Measurements from ENCODE around the gene UBE2D1. TPM values are rescaled to one million over a fixed set of nuclear protein-coding genes. Genes with fewer than 3 reads are reported as not detected.

The UBE2D1 gene
- total and polyA plus RNA-seq, 2 of the 4 experiments (the other 2 are of a cell fraction) = 9.1 to 9.7 TPM

DNA sequence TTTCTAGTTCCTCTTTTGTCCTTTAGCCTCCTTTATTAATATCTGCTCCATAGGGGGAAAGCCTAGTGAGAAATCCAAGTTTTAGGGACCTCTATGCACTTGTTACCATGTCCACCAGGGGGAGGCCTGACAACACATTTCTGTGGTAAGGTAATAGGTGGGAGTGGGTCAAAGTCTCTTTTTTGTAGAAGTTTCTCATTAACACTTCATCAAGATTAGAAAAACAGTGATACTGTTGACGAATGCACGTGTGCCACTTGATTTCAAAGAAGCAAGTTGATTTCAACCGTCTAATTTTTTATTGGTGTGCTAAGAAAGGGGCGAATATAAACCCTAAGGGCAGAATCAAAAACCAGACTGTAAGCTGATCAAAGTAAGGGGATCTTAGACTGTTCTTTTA is 35.2 kb upstream of the UBE2D1 start:
- in situ Hi-C loops (cut with MboI; ENCODE audit: low sequenced_read_pairs) = no loop called here
- Histone ChIP-seq H4K5ac (ENCODE audit: low read depth, low read length) (no peak overlapping the region), H3K4me3 (ENCODE audit: insufficient read depth, low read depth, low read length) (no peak overlapping the region), H2BK15ac (ENCODE audit: low read depth, low read length) (no peak overlapping the region), H4K8ac (ENCODE audit: low read depth in 2 of 2, low read length in 2 of 2) (no peak overlapping the region), H3K9me1 (ENCODE audit: insufficient read depth, low read length) (no peaks in the 10 kb centered on the region), H3K4ac (ENCODE audit: low read depth, low read length) (no peak overlapping the region), H3K9me3 (ENCODE audit: control insufficient read depth, insufficient read depth, low read length) (no peaks in the 10 kb centered on the region), H2AK9ac (replicated peaks; ENCODE audit: low read depth, low read length, poor library complexity) (no peak overlapping the region), H2AK5ac (ENCODE audit: low read depth, low read length) (no peak overlapping the region), H3K23ac (ENCODE audit: low read depth, low read length) (no peak overlapping the region), H3K79me1 (ENCODE audit: low read depth in 1 of 2, low read length in 2 of 2) (no peaks in the 10 kb centered on the region), H3K36me3 (ENCODE audit: control insufficient read depth, insufficient read depth, low read length) (no peaks in the 10 kb centered on the region), H4K91ac (ENCODE audit: insufficient read depth, low read depth, low read length) (no peak overlapping the region), H3K27ac (ENCODE audit: insufficient read depth, low read length) (no peak overlapping the region), H3K56ac (ENCODE audit: extremely low read depth, insufficient read depth, low read length) (no peak overlapping the region), H2AFZ (replicated peaks; ENCODE audit: low read length, poor library complexity) (no peak overlapping the region), H4K20me1 (ENCODE audit: insufficient read depth, low read length) (no peaks in the 10 kb centered on the region), H2BK5ac (ENCODE audit: low read depth, low read length, poor library complexity, severe bottlenecking) (no peak overlapping the region), H3K4me2 (ENCODE audit: low read depth, low read length) (peak overlapping the region; percentile 21; the same call in 1 of the 2 replicates), H3K9ac (ENCODE audit: low read depth, low read length) (no peak overlapping the region), H3K14ac (replicated peaks; ENCODE audit: low read depth, low read length) (no peak overlapping the region), H3K4me1 (ENCODE audit: control insufficient read depth, insufficient read depth, low read length) (no peaks in the 10 kb centered on the region), H2BK120ac (ENCODE audit: low read depth, low read length) (no peak overlapping the region), H2BK20ac (ENCODE audit: low read depth, low read length) (no peak overlapping the region), H3K27me3 (ENCODE audit: control insufficient read depth, insufficient read depth, low read length) (peaks cover 2% of the 10 kb centered on the region; the same call in 1 of the 2 replicates), H3K18ac (ENCODE audit: low read depth, low read length) (no peak overlapping the region)
- CTCF ChIA-PET = interaction anchor here (0.6 to 1.9 kb wide), 7 partner anchors 8 to 122 kb away, joined by 3 to 11 read pairs (median 5); no protein-coding TSS in a partner anchor
- dilution Hi-C loops (cut with HindIII; ENCODE audit: low sequenced_read_pairs, unreplicated experiment) = no loop called here
- ATAC-seq (ENCODE audit: low read depth) (peak; percentile 93), DNase-seq (peak; percentile 57)
- no TSS peak for BruUV-seq (replicated peaks)
- POLR2A ChIA-PET (ENCODE audit: unreplicated experiment) = interaction anchor here (0.6 kb wide), 1 partner anchor 122 kb away, joined by 3 read pairs; no protein-coding TSS in a partner anchor
- intact Hi-C loops (cut with micrococcal nuclease) = loop anchor here (1.0 to 2.0 kb wide), 2 partner anchors 85 to 94 kb away; partner anchors contain the start of gene TFAM
- peak; percentile 70 for TF ChIP-seq SMC3 (IDR thresholded peaks at IDR 0.05; ENCODE audit: low read depth, low read length)
- TF ChIP-seq, protein P1, sequence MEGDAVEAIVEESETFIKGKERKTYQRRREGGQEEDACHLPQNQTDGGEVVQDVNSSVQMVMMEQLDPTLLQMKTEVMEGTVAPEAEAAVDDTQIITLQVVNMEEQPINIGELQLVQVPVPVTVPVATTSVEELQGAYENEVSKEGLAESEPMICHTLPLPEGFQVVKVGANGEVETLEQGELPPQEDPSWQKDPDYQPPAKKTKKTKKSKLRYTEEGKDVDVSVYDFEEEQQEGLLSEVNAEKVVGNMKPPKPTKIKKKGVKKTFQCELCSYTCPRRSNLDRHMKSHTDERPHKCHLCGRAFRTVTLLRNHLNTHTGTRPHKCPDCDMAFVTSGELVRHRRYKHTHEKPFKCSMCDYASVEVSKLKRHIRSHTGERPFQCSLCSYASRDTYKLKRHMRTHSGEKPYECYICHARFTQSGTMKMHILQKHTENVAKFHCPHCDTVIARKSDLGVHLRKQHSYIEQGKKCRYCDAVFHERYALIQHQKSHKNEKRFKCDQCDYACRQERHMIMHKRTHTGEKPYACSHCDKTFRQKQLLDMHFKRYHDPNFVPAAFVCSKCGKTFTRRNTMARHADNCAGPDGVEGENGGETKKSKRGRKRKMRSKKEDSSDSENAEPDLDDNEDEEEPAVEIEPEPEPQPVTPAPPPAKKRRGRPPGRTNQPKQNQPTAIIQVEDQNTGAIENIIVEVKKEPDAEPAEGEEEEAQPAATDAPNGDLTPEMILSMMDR (conservative IDR thresholded peaks at IDR 0.05; ENCODE audit: low read depth, low read length) = peak; percentile 72
- TF ChIP-seq RAD21 (IDR thresholded peaks at IDR 0.05; ENCODE audit: low read length) = peak; percentile 69
- TF ChIP-seq CHD1 (IDR thresholded peaks at IDR 0.05; ENCODE audit: low read depth, low read length) = no peak
- no peak for TF ChIP-seq BHLHE40 (IDR thresholded peaks at IDR 0.05; ENCODE audit: low read depth, low read length)
- WGBS, 2 experiments (ENCODE audit: extremely low coverage in 2 of 2, insufficient read length in 1 of 2) = no CpG with 5 or more reads among the region's 4 CpGs
